HEK293T (cell line): ENCODE results near the gene HIPK1.

Experiments used
- CTCF ChIA-PET: fragments of 350-600 bp; formaldehyde crosslinking; extraction: SDS; loops from one replicate; lab custom pipeline; 2021; ENCODE audit warnings: antibody characterized with exemption, inconsistent platforms; lab: Yijun Ruan, JAX
- POLR2A ChIA-PET: fragments of 350-600 bp; formaldehyde crosslinking; extraction: SDS; loops from one replicate; lab custom pipeline; 2020; ENCODE audit warnings: antibody characterized with exemption, inconsistent platforms; lab: Yijun Ruan, JAX
- DNase-seq: peaks from one replicate; pipeline ENCODE4 v3.0.0; 2012; ENCODE audit warnings: mixed read lengths; ENCODE audit errors: extremely low spot score
- ARNT ChIP-seq: fragments of 450-650 bp; IDR thresholded peaks from 2 replicates; pipeline ENCODE4 v1.6.1; 2017; ENCODE audit warnings: mild to moderate bottlenecking
- BHLHE40 ChIP-seq: fragments of 450-650 bp; IDR thresholded peaks from 2 replicates; pipeline ENCODE4 v1.6.1; 2016; ENCODE audit warnings: mild to moderate bottlenecking, moderate library complexity, borderline replicate concordance
- CTBP1 ChIP-seq: fragments of 450-650 bp; IDR thresholded peaks from 2 replicates; pipeline ENCODE4 v1.6.1; 2016; ENCODE audit warnings: borderline replicate concordance
- ELF4 ChIP-seq: fragments of 450-650 bp; IDR thresholded peaks from 2 replicates; pipeline ENCODE4 v1.6.1; 2017; ENCODE audit warnings: antibody characterized with exemption
- FOXA1 ChIP-seq: fragments of 450-650 bp; IDR thresholded peaks from 2 replicates; pipeline ENCODE4 v1.6.1; 2016; ENCODE audit warnings: mild to moderate bottlenecking
- FOXM1 ChIP-seq: fragments of 450-650 bp; IDR thresholded peaks from 2 replicates; pipeline ENCODE4 v1.6.1; 2017; ENCODE audit warnings: mild to moderate bottlenecking, borderline replicate concordance
- HDGF ChIP-seq: fragments of 450-650 bp; IDR thresholded peaks from 2 replicates; pipeline ENCODE4 v1.6.1; 2017; ENCODE audit warnings: antibody characterized with exemption, borderline replicate concordance
- L3MBTL2 ChIP-seq: fragments of 450-650 bp; conservative IDR thresholded peaks from 2 replicates; pipeline ENCODE4 v1.6.1; 2016; ENCODE audit warnings: mild to moderate bottlenecking
- LEF1 ChIP-seq: fragments of 450-650 bp; IDR thresholded peaks from 2 replicates; pipeline ENCODE4 v1.6.1; 2017; ENCODE audit warnings: mild to moderate bottlenecking, borderline replicate concordance
- NFRKB ChIP-seq: fragments of 450-650 bp; IDR thresholded peaks from 2 replicates; pipeline ENCODE4 v1.6.1; 2016; ENCODE audit warnings: mild to moderate bottlenecking, moderate library complexity
- PKNOX1 ChIP-seq: fragments of 450-650 bp; IDR thresholded peaks from 2 replicates; pipeline ENCODE4 v1.6.1; 2016
- SP1 ChIP-seq: fragments of 450-650 bp; IDR thresholded peaks from 2 replicates; pipeline ENCODE4 v1.6.1; 2017
- SUZ12 ChIP-seq: fragments of 450-650 bp; IDR thresholded peaks from 2 replicates; pipeline ENCODE4 v1.6.1; 2016; ENCODE audit warnings: mild to moderate bottlenecking
- TARDBP ChIP-seq: fragments of 450-650 bp; IDR thresholded peaks from 2 replicates; pipeline ENCODE4 v1.6.1; 2016
- ZNF384 ChIP-seq: fragments of 450-650 bp; IDR thresholded peaks from 2 replicates; pipeline ENCODE4 v1.6.1; 2016

Gene HIPK1

GRCh38 chr1:113940365-113941244 lies 11.5 kb downstream of the HIPK1 start:
- DNase-seq: no peak
- CTCF ChIA-PET: no interaction called here
- TF ChIP-seq ZNF384 (no peak), FOXA1 (no peak), NFRKB (no peak), L3MBTL2 (no peak)
- POLR2A ChIA-PET: interaction anchor here (2.4 kb wide), 1 partner anchor 11 kb away, joined by 9 read pairs; the partner anchor contains the start of gene HIPK1

GRCh38 chr1:113941245-113941559 lies 12.1 kb downstream of the HIPK1 start:
- DNase-seq: no peak
- ChIA-PET POLR2A (interaction anchor here (2.4 kb wide), 1 partner anchor 11 kb away, joined by 9 read pairs; the partner anchor contains the start of gene HIPK1), CTCF (no interaction called here)
- TF ChIP-seq L3MBTL2 (no peak), ZNF384 (no peak), HDGF (no peak), LEF1 (no peak), BHLHE40 (no peak), FOXM1 (no peak)

- DNase-seq: no peak
- TF ChIP-seq SUZ12: no peak
- no peak for TF ChIP-seq FOXM1
- TF ChIP-seq L3MBTL2: no peak
- TF ChIP-seq TARDBP: no peak
- no peak for TF ChIP-seq CTBP1
- no peak for TF ChIP-seq ZNF384
- ChIA-PET CTCF (no interaction called here), POLR2A (no interaction called here)
Measured at GRCh38 chr1:113942527-113942926, 13.4 kb downstream of the HIPK1 start.

GRCh38 chr1:113943028-113943811 lies 14.1 kb downstream of the HIPK1 start:
- DNase-seq: no peak
- ChIA-PET CTCF (interaction anchor here (0.6 kb wide), 1 partner anchor 1076 kb away, joined by 3 read pairs; no protein-coding TSS in a partner anchor), POLR2A (interaction anchor here (1.2 kb wide), 1 partner anchor 13 kb away, joined by 3 read pairs; no protein-coding TSS in a partner anchor)
- TF ChIP-seq PKNOX1: no peak

GRCh38 chr1:113945329-113945728 lies 16.2 kb downstream of the HIPK1 start:
- TF ChIP-seq CTBP1: no peak
- TF ChIP-seq LEF1: no peak
- ChIA-PET CTCF (interaction anchor here (0.6 kb wide), 1 partner anchor 11 kb away, joined by 3 read pairs; no protein-coding TSS in a partner anchor), POLR2A (interaction anchor here (1.9 kb wide), 1 partner anchor 16 kb away, joined by 12 read pairs; the partner anchor contains the start of gene HIPK1)
- no peak for DNase-seq

- DNase-seq: no peak
- POLR2A ChIA-PET: interaction anchor here (1.4 to 1.9 kb wide), 3 partner anchors 17 to 42 kb away, joined by 4 to 12 read pairs (median 5); partner anchors contain the start of genes AP4B1 and HIPK1
- CTCF ChIA-PET: interaction anchor here (1.4 to 2.1 kb wide), 3 partner anchors 9 to 31 kb away, joined by 4 to 6 read pairs (median 5); no protein-coding TSS in a partner anchor
- TF ChIP-seq L3MBTL2: no peak
- no peak for TF ChIP-seq FOXA1
- no peak for TF ChIP-seq PKNOX1
- no peak for TF ChIP-seq ELF4
- no peak for TF ChIP-seq SP1
- no peak for TF ChIP-seq FOXM1
Measured at GRCh38 chr1:113946112-113946511, 17.0 kb downstream of the HIPK1 start.

GRCh38 chr1:113946678-113947387 lies 17.7 kb downstream of the HIPK1 start:
- POLR2A ChIA-PET: interaction anchor here (1.3 to 1.9 kb wide), 4 partner anchors 16 to 42 kb away, joined by 3 to 12 read pairs (median 4); partner anchors contain the start of genes AP4B1 and HIPK1

More at GRCh38 chr1:113946678-113947387, 17.7 kb downstream of the HIPK1 start:
- CTCF ChIA-PET: interaction anchor here (1.4 to 2.1 kb wide), 3 partner anchors 8 to 30 kb away, joined by 4 to 6 read pairs (median 5); no protein-coding TSS in a partner anchor
- TF ChIP-seq TARDBP (no peak), FOXM1 (no peak), L3MBTL2 (no peak), ARNT (no peak), ELF4 (no peak), NFRKB (no peak), SUZ12 (no peak), LEF1 (no peak)
- DNase-seq: no peak
